Measurements from ENCODE around the gene POLD4.
A peak's percentile ranks its signal among the peaks of the same experiment; 100 is the strongest.

POLD4 gene

DNA sequence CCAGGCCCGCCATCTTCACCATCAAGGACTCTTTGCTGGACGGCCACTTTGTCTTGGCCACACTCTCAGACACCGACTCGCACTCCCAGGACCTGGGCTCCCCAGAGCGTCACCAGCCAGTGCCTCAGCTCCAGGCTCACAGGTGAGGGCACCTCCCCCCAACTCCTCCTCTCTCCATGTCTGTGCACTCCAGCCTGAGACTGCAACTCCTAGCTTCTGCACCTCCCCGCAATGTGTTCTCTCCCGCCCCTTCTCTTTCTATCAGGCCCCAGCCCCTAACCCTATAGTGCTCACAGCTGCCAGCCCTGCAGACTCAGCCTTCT is 42.9 kb upstream of the POLD4 start:
- no peaks in the 10 kb centered on the region for H3K9me3 ChIP-seq (ENCODE audit: control insufficient read depth, low read length)
- H3K27me3 ChIP-seq (ENCODE audit: control insufficient read depth, insufficient read depth, low read length) = no peaks in the 10 kb centered on the region
- H3K4me1 ChIP-seq (ENCODE audit: control insufficient read depth, insufficient read depth, low read length) = peaks cover 19% of the 10 kb centered on the region
- H3K9ac ChIP-seq (ENCODE audit: low read length) = no peak overlapping the region
- H3K4me3 ChIP-seq (ENCODE audit: low read length) = no peak overlapping the region
- H3K36me3 ChIP-seq (ENCODE audit: control insufficient read depth, insufficient read depth, low read length) = peaks cover 11% of the 10 kb centered on the region

GRCh38 chr11:67395555-67396258 is 42.4 kb upstream of the POLD4 start:
- Histone ChIP-seq H3K9me3 (ENCODE audit: control insufficient read depth, low read length) (no peaks in the 10 kb centered on the region), H3K4me1 (ENCODE audit: control insufficient read depth, insufficient read depth, low read length) (peaks cover 18% of the 10 kb centered on the region), H3K4me3 (ENCODE audit: low read length) (no peak overlapping the region), H3K36me3 (ENCODE audit: control insufficient read depth, insufficient read depth, low read length) (peaks cover 11% of the 10 kb centered on the region), H3K9ac (ENCODE audit: low read length) (no peak overlapping the region), H3K27me3 (ENCODE audit: control insufficient read depth, insufficient read depth, low read length) (no peaks in the 10 kb centered on the region)

- Histone ChIP-seq H3K9me3 (ENCODE audit: control insufficient read depth, low read length) (no peaks in the 10 kb centered on the region), H3K36me3 (ENCODE audit: control insufficient read depth, insufficient read depth, low read length) (peaks cover 11% of the 10 kb centered on the region), H3K9ac (ENCODE audit: low read length) (no peak overlapping the region), H3K27me3 (ENCODE audit: control insufficient read depth, insufficient read depth, low read length) (no peaks in the 10 kb centered on the region), H3K4me3 (ENCODE audit: low read length) (no peak overlapping the region), H3K4me1 (ENCODE audit: control insufficient read depth, insufficient read depth, low read length) (peaks cover 11% of the 10 kb centered on the region)
Measured at GRCh38 chr11:67393990-67394389, 40.6 kb upstream of the POLD4 start.

DNA sequence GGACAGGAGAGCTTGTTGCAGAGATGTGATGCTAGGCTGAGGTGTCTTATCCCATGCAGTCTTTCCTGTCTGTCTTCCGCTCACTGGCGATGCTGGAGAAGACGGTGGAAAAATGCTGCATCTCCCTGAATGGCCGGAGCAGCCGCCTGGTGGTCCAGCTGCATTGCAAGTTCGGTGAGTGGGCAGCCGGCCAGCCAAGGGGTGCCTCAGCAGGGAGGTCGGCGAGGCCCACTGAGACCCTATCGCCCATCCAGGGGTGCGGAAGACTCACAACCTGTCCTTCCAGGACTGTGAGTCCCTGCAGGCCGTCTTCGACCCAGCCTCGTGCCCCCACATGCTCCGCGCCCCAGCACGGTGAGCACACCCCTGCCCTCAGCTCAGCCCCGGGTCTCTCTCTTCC is 40.1 kb upstream of the POLD4 start:
- peaks cover 11% of the 10 kb centered on the region for H3K36me3 ChIP-seq (ENCODE audit: control insufficient read depth, insufficient read depth, low read length)
- no peaks in the 10 kb centered on the region for H3K27me3 ChIP-seq (ENCODE audit: control insufficient read depth, insufficient read depth, low read length)
- H3K4me3 ChIP-seq (ENCODE audit: low read length) = no peak overlapping the region
- no peak overlapping the region for H3K9ac ChIP-seq (ENCODE audit: low read length)
- no peaks in the 10 kb centered on the region for H3K9me3 ChIP-seq (ENCODE audit: control insufficient read depth, low read length)
- H3K4me1 ChIP-seq (ENCODE audit: control insufficient read depth, insufficient read depth, low read length) = peaks cover 11% of the 10 kb centered on the region

DNA sequence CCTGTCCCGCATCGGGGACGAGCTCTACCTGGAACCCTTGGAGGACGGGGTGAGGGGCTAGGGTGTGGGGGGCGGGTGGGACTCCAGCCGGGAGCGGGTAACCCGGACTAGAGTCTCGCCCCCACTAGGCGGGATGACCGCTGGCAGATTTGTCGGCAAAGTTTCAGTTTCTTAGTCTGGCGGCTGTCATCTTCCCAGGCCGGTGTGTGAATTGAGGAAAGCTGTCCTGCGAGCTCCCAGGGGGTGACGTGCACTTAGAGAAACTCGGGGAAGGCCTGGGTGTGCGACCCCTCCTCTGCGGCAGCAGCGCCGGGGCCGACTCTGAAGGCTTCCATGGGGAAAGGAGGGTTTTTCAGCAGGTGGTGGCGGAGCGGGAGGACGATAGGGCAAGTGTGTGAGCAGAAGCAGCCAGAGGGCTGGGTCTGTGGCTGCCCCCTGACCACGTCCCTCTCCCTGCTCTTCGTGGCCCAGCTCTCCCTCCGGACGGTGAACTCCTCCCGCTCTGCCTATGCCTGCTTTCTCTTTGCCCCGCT is 38.9 kb upstream of the POLD4 start:
- H3K4me1 ChIP-seq (ENCODE audit: control insufficient read depth, insufficient read depth, low read length) = peaks cover 11% of the 10 kb centered on the region
- H3K9me3 ChIP-seq (ENCODE audit: control insufficient read depth, low read length) = no peaks in the 10 kb centered on the region
- H3K9ac ChIP-seq (ENCODE audit: low read length) = peak overlapping the region; percentile 89
- H3K27me3 ChIP-seq (ENCODE audit: control insufficient read depth, insufficient read depth, low read length) = no peaks in the 10 kb centered on the region
- H3K36me3 ChIP-seq (ENCODE audit: control insufficient read depth, insufficient read depth, low read length) = no peaks in the 10 kb centered on the region
- peak overlapping the region; percentile 82 for H3K4me3 ChIP-seq (ENCODE audit: low read length)

GRCh38 chr11:67391304-67392182 is 38.2 kb upstream of the POLD4 start, which contains the start of gene RAD9A:
Gene RAD9A, plus strand, starts transcription at chr11:67391986. Its CDS starts 59 bp downstream, at chr11:67392045.
- H3K4me3 ChIP-seq (ENCODE audit: low read length) = peak within 1 kb of the TSS; percentile 82
- H3K9ac ChIP-seq (ENCODE audit: low read length) = peak within 1 kb of the TSS; percentile 89
- H3K36me3 ChIP-seq (ENCODE audit: control insufficient read depth, insufficient read depth, low read length) = no peaks in the 10 kb centered on the region
- H3K27me3 ChIP-seq (ENCODE audit: control insufficient read depth, insufficient read depth, low read length) = no peaks in the 10 kb centered on the region
- peaks cover 11% of the 10 kb centered on the region for H3K4me1 ChIP-seq (ENCODE audit: control insufficient read depth, insufficient read depth, low read length)
- H3K9me3 ChIP-seq (ENCODE audit: control insufficient read depth, low read length) = no peaks in the 10 kb centered on the region

DNA sequence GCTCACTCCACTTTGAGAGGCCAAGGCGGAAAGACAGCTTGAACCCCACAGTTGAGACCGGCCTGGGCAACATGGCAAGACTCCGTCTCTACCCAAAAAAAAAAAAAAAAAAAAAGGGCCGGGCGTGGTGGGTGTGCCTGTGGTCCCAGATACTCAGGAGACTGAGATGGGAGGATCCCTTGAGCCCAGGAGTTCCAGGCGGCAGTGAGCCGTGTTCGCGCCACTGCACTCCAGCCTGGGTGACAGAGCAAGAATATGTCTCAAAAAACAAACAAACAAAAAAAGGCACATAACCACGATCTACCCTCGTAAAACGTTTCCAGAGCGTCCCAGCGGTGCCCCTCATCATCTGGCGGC is 37.6 kb upstream of the POLD4 start:
- Histone ChIP-seq H3K4me3 (ENCODE audit: low read length) (peak overlapping the region; percentile 82), H3K4me1 (ENCODE audit: control insufficient read depth, insufficient read depth, low read length) (peaks cover 11% of the 10 kb centered on the region), H3K36me3 (ENCODE audit: control insufficient read depth, insufficient read depth, low read length) (no peaks in the 10 kb centered on the region), H3K27me3 (ENCODE audit: control insufficient read depth, insufficient read depth, low read length) (no peaks in the 10 kb centered on the region), H3K9me3 (ENCODE audit: control insufficient read depth, low read length) (no peaks in the 10 kb centered on the region), H3K9ac (ENCODE audit: low read length) (peak overlapping the region; percentile 89)

DNA sequence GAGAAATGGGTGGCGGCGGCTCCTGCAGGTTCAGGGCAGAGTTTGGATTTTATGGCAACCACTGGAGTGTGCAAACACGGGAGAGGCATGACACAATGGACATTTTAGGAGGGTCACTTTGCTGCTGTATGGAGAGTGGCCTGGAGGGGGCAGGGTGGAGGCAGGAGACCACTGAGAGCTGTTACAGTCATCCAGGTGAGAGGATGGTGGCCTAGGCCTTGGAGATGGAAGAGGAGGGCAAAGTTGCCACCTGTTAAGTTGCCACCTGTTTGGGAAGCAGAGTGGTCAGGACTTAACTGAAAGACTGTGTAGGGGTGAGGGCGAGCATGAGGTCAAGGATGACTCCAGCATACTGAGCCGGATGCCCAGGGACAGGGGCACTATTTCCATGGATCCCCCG is 36.1 kb upstream of the POLD4 start:
- Histone ChIP-seq H3K36me3 (ENCODE audit: control insufficient read depth, insufficient read depth, low read length) (no peaks in the 10 kb centered on the region), H3K9ac (ENCODE audit: low read length) (no peak overlapping the region), H3K9me3 (ENCODE audit: control insufficient read depth, low read length) (no peaks in the 10 kb centered on the region), H3K4me3 (ENCODE audit: low read length) (no peak overlapping the region), H3K27me3 (ENCODE audit: control insufficient read depth, insufficient read depth, low read length) (no peaks in the 10 kb centered on the region), H3K4me1 (ENCODE audit: control insufficient read depth, insufficient read depth, low read length) (peaks cover 11% of the 10 kb centered on the region)

GRCh38 chr11:67387518-67387917 is 34.2 kb upstream of the POLD4 start:
- Histone ChIP-seq H3K9ac (ENCODE audit: low read length) (no peak overlapping the region), H3K4me3 (ENCODE audit: low read length) (no peak overlapping the region), H3K4me1 (ENCODE audit: control insufficient read depth, insufficient read depth, low read length) (peaks cover 8% of the 10 kb centered on the region), H3K9me3 (ENCODE audit: control insufficient read depth, low read length) (no peaks in the 10 kb centered on the region), H3K36me3 (ENCODE audit: control insufficient read depth, insufficient read depth, low read length) (no peaks in the 10 kb centered on the region), H3K27me3 (ENCODE audit: control insufficient read depth, insufficient read depth, low read length) (no peaks in the 10 kb centered on the region)

DNA sequence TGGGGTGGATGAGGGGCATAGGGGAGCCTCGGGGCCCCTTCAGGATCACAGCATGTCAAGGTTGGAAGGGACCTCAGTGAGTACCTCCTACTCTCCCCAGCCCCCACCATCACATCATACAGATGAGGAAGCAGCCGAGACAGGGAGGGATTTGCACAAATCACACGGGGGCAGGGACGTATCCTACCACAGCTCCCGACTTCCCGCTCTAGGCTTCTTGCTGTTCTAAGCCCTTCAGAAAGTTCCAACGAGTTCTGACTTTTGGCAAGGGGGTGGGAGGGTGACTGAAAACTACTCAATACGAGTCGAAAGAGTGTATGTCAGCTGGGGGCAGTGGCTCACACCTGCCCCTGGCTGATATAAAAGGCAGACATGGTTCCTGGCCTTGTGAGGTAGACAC is 33.7 kb upstream of the POLD4 start:
- no peak overlapping the region for H3K4me3 ChIP-seq (ENCODE audit: low read length)
- H3K36me3 ChIP-seq (ENCODE audit: control insufficient read depth, insufficient read depth, low read length) = no peaks in the 10 kb centered on the region
- H3K9ac ChIP-seq (ENCODE audit: low read length) = no peak overlapping the region
- no peaks in the 10 kb centered on the region for H3K27me3 ChIP-seq (ENCODE audit: control insufficient read depth, insufficient read depth, low read length)
- H3K9me3 ChIP-seq (ENCODE audit: control insufficient read depth, low read length) = no peaks in the 10 kb centered on the region
- peaks cover 10% of the 10 kb centered on the region for H3K4me1 ChIP-seq (ENCODE audit: control insufficient read depth, insufficient read depth, low read length)

GRCh38 chr11:67384851-67385366 is 31.6 kb upstream of the POLD4 start:
- H3K9me3 ChIP-seq (ENCODE audit: control insufficient read depth, low read length) = no peaks in the 10 kb centered on the region
- no peak overlapping the region for H3K4me3 ChIP-seq (ENCODE audit: low read length)
- H3K27me3 ChIP-seq (ENCODE audit: control insufficient read depth, insufficient read depth, low read length) = no peaks in the 10 kb centered on the region
- H3K36me3 ChIP-seq (ENCODE audit: control insufficient read depth, insufficient read depth, low read length) = no peaks in the 10 kb centered on the region
- H3K9ac ChIP-seq (ENCODE audit: low read length) = no peak overlapping the region
- H3K4me1 ChIP-seq (ENCODE audit: control insufficient read depth, insufficient read depth, low read length) = peaks cover 22% of the 10 kb centered on the region

Data from mucosa of stomach (tissue), 1 donor.